Measurements from ENCODE around the gene MVP.
A peak's percentile ranks its signal among the peaks of the same experiment; 100 is the strongest.

MVP gene

DNA sequence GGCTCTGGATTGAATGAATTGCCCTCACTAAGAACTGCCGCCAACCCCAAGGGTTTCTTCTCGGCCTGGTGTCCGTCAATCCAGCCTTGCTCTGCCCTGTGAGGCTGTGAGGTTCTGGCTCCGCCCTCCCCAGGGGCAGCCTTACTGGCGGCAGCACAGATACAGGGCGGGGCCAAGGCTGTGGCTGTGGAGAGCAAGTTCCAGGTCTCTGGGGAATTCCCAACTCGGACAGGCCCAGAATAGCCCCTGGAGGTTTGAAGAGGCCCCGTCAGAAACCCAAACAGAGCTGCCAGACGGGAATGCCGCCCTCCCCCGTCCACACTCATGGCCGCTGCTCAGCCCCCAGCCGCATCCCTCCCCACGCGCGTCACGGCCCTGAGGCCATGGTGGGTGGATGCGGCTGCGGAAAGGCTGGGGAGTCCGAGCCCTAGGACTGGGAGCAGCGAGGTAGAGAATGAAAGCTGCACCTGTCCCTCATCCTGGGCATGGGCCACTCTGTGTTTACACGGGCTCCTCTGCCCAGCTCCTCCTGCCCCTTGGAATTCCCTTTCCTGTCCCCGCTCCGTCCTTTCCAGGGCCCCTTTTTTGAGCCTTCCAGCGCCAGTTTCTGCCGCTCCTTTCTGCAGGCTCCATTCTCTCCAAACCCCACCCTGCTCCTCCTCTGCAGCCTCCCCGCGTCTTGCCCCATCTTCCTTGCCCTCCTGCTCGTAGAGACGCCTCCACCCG lies 8.9 kb upstream of the MVP start:
- peak; percentile 80 for ATAC-seq (ENCODE audit: low read depth)
- peaks cover 7% of the 10 kb centered on the region for H3K4me1 ChIP-seq (ENCODE audit: insufficient read depth, poor library complexity, severe bottlenecking)
- peak overlapping the region; percentile 92 for H3K27ac ChIP-seq (ENCODE audit: poor library complexity, severe bottlenecking)
- DNase-seq (ENCODE audit: low spot score): peak; percentile 98
- no peaks in the 10 kb centered on the region for H3K9me3 ChIP-seq (ENCODE audit: severe bottlenecking)
- peaks cover 29% of the 10 kb centered on the region for H3K36me3 ChIP-seq (ENCODE audit: low read depth)
- TF ChIP-seq, protein P1, sequence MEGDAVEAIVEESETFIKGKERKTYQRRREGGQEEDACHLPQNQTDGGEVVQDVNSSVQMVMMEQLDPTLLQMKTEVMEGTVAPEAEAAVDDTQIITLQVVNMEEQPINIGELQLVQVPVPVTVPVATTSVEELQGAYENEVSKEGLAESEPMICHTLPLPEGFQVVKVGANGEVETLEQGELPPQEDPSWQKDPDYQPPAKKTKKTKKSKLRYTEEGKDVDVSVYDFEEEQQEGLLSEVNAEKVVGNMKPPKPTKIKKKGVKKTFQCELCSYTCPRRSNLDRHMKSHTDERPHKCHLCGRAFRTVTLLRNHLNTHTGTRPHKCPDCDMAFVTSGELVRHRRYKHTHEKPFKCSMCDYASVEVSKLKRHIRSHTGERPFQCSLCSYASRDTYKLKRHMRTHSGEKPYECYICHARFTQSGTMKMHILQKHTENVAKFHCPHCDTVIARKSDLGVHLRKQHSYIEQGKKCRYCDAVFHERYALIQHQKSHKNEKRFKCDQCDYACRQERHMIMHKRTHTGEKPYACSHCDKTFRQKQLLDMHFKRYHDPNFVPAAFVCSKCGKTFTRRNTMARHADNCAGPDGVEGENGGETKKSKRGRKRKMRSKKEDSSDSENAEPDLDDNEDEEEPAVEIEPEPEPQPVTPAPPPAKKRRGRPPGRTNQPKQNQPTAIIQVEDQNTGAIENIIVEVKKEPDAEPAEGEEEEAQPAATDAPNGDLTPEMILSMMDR (IDR thresholded peaks at IDR 0.05; ENCODE audit: poor library complexity, severe bottlenecking): no peak
- no peaks in the 10 kb centered on the region for H3K27me3 ChIP-seq (ENCODE audit: insufficient read depth, poor library complexity, severe bottlenecking)
- peak overlapping the region; percentile 28 for H3K4me3 ChIP-seq (ENCODE audit: severe bottlenecking)

DNA sequence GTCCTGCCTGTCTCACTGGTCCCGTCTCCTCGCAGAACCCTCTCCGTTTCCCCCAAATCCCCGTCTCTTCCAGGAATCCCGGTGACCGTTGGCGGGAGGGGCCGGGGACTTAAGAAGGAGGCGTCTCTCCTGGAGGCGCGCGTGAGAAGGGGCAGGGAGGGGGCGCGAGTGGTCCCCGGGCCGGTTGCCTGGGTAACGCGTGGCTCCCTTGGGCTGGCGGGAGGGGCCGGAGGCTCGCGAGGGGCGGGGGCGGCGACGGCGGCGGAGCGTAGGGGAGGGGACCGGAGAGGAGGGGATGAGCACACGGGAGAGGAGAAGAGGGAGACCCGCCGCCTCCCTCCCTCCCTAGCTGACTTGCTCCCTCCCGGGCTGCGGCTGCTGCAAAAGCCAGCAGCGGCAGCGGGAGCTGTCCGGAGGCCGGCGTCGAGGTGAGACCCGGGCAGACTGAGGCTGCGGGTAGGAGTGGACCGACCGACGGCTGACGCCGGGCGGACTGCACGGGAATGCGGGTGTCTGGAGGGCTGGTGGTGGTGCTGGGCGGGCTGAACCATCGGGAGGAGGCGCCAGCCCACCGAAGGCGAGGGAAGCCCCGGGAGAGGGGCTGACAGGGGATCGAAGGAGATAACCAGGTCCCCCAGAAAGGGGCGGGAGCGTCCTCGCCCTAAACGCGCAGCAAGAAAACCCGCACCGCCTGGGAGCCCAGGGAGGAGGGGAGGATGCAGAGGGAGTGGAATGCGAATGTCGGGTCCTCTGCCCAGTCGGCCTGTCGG lies 8.2 kb upstream of the MVP start, which contains the start of gene PRRT2:
Gene PRRT2, plus strand, starts transcription at position 298 of the 770 bp plus-strand sequence. CDS start 862 bp downstream, outside the sequence.
- Histone ChIP-seq H3K9me3 (ENCODE audit: severe bottlenecking) (no peaks in the 10 kb centered on the region), H3K27me3 (ENCODE audit: insufficient read depth, poor library complexity, severe bottlenecking) (no peaks in the 10 kb centered on the region), H3K36me3 (ENCODE audit: low read depth) (peaks cover 29% of the 10 kb centered on the region), H3K4me1 (ENCODE audit: insufficient read depth, poor library complexity, severe bottlenecking) (peaks cover 7% of the 10 kb centered on the region), H3K4me3 (ENCODE audit: severe bottlenecking) (peak within 1 kb of the TSS; percentile 28), H3K27ac (ENCODE audit: poor library complexity, severe bottlenecking) (peak within 1 kb of the TSS; percentile 92)
- no peak for ATAC-seq (ENCODE audit: low read depth)
- TF ChIP-seq, protein P1 (IDR thresholded peaks at IDR 0.05; ENCODE audit: poor library complexity, severe bottlenecking): no peak
- no peak for DNase-seq (ENCODE audit: low spot score)

DNA sequence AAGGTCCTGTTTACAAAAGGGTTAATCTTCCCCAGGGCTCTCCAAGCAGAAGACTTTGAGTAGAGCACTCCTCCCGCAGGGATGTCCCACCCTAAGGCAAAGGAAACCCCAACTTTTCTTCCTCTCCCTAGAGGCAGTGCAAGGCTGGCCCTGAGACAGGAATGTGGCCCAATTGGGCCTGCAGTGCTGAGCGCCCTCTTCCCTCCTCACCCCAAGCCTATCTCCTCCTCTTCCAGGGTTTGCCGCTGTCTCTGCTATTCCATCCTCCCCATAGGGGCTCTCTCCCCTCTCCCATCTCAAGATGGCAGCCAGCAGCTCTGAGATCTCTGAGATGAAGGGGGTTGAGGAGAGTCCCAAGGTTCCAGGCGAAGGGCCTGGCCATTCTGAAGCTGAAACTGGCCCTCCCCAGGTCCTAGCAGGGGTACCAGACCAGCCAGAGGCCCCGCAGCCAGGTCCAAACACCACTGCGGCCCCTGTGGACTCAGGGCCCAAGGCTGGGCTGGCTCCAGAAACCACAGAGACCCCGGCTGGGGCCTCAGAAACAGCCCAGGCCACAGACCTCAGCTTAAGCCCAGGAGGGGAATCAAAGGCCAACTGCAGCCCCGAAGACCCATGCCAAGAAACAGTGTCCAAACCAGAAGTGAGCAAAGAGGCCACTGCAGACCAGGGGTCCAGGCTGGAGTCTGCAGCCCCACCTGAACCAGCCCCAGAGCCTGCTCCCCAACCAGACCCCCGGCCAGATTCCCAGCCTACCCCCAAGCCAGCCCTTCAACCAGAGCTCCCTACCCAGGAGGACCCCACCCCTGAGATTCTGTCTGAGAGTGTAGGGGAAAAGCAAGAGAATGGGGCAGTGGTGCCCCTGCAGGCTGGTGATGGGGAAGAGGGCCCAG lies 7.3 kb upstream of the MVP start:
- Histone ChIP-seq H3K4me3 (ENCODE audit: severe bottlenecking) (no peak overlapping the region), H3K27me3 (ENCODE audit: insufficient read depth, poor library complexity, severe bottlenecking) (no peaks in the 10 kb centered on the region), H3K36me3 (ENCODE audit: low read depth) (peaks cover 26% of the 10 kb centered on the region), H3K27ac (ENCODE audit: poor library complexity, severe bottlenecking) (no peak overlapping the region), H3K4me1 (ENCODE audit: insufficient read depth, poor library complexity, severe bottlenecking) (peaks cover 10% of the 10 kb centered on the region), H3K9me3 (ENCODE audit: severe bottlenecking) (no peaks in the 10 kb centered on the region)
- TF ChIP-seq, protein P1 (IDR thresholded peaks at IDR 0.05; ENCODE audit: poor library complexity, severe bottlenecking): no peak
- ATAC-seq (ENCODE audit: low read depth) (no peak), DNase-seq (ENCODE audit: low spot score) (no peak)

DNA sequence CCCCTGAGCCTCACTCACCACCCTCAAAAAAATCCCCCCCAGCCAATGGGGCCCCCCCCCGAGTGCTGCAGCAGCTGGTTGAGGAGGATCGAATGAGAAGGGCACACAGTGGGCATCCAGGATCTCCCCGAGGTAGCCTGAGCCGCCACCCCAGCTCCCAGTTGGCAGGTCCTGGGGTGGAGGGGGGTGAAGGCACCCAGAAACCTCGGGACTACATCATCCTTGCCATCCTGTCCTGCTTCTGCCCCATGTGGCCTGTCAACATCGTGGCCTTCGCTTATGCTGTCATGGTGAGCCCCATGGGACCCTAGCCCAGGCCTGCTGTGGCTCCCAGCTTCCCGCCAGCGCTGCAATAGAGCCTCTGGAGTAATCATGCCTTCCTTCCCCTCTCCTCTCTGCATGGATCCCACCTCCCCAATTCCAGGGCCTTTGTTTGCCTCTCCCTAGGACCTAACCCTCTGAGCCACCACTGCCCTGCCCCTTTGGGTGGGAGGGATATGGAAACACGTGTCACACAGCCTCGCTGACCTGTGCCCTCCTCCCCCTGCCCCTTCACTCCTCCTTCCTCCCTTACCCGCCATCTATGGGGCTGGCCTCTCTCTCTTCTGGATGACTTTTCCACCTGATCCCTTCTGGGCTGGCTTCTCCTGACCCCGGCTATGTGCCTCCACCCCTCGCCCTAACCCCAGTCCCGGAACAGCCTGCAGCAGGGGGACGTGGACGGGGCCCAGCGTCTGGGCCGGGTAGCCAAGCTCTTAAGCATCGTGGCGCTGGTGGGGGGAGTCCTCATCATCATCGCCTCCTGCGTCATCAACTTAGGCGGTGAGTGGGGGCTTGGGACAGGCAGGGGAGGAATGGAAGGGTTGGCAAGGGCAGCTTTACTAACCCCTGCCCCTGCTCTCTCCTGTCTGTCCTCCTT lies 6.4 kb upstream of the MVP start:
- no peaks in the 10 kb centered on the region for H3K27me3 ChIP-seq (ENCODE audit: insufficient read depth, poor library complexity, severe bottlenecking)
- H3K9me3 ChIP-seq (ENCODE audit: severe bottlenecking): no peaks in the 10 kb centered on the region
- H3K4me1 ChIP-seq (ENCODE audit: insufficient read depth, poor library complexity, severe bottlenecking): peaks cover 4% of the 10 kb centered on the region
- TF ChIP-seq, protein P1 (IDR thresholded peaks at IDR 0.05; ENCODE audit: poor library complexity, severe bottlenecking): no peak
- peaks cover 26% of the 10 kb centered on the region for H3K36me3 ChIP-seq (ENCODE audit: low read depth)
- H3K4me3 ChIP-seq (ENCODE audit: severe bottlenecking): no peak overlapping the region
- ATAC-seq (ENCODE audit: low read depth): no peak
- no peak for DNase-seq (ENCODE audit: low spot score)
- no peak overlapping the region for H3K27ac ChIP-seq (ENCODE audit: poor library complexity, severe bottlenecking)
